Tibial nerve (tissue), 4 donors: Measurements from ENCODE around the gene CRHR2. TPM values are rescaled to one million over a fixed set of nuclear protein-coding genes. Genes with fewer than 3 reads are reported as not detected.

Experiments
- DNase-seq, 2 donors: peaks; one replicate each; pipeline ENCODE4 v3.0.0-alpha.2; 2019; ENCODE audit warnings: low spot score in 2 of 2
- H3K27ac ChIP-seq, 4 donors: fragments of 200-600 bp; sonication (generic) in 3 of 4; one replicate each; pipeline ENCODE4 v1.5.1; 2017 to 2019; ENCODE audit warnings: mild to moderate bottlenecking in 1 of 4
- H3K27me3 ChIP-seq, 2 donors: fragments of 200-600 bp; sonication (generic) in 1 of 2; one replicate each; pipeline versions ENCODE4 v1.5.1 to v1.6.0; 2017 to 2019
- H3K36me3 ChIP-seq, 3 donors: fragments of 200-600 bp; sonication (generic); one replicate each; pipeline ENCODE4 v1.5.1; 2018 to 2019
- H3K4me1 ChIP-seq, 4 donors: fragments of 200-600 bp; sonication (generic) in 3 of 4; one replicate each; pipeline ENCODE4 v1.5.1; 2017 to 2019
- H3K4me3 ChIP-seq, 4 donors: fragments of 200-600 bp; sonication (generic) in 3 of 4; one replicate each; pipeline ENCODE4 v1.5.1; 2017 to 2019; ENCODE audit warnings: mild to moderate bottlenecking in 1 of 4, moderate library complexity in 1 of 4
- H3K9me3 ChIP-seq, 4 donors: fragments of 200-600 bp; sonication (generic) in 3 of 4; one replicate each; pipeline ENCODE4 v1.5.1; 2017 to 2019
- CTCF ChIP-seq, 5 experiments: fragments of 200-600 bp in 3 of 5; fragments of 450-650 bp in 2 of 5; sonication (generic) in 3 of 5; IDR thresholded peaks; one replicate each; pipeline ENCODE4 v1.5.1; 2016 to 2019; ENCODE audit warnings: antibody characterized with exemption in 5 of 5, mild to moderate bottlenecking in 3 of 5, moderate library complexity in 2 of 5
- EP300 ChIP-seq, 2 donors: sonication (generic); formaldehyde crosslinking; IDR thresholded peaks; one replicate each; pipeline ENCODE4 v1.6.1; 2017; ENCODE audit warnings: antibody characterized with exemption in 2 of 2, mild to moderate bottlenecking in 1 of 2
- POLR2A ChIP-seq, 2 donors: fragments of 450-650 bp; IDR thresholded peaks; one replicate each; pipeline ENCODE4 v1.6.1; 2017; ENCODE audit warnings: antibody characterized with exemption in 2 of 2, mild to moderate bottlenecking in 2 of 2, moderate library complexity in 2 of 2
- WGBS, 2 donors: methylation state at CpG; one replicate each; pipeline ENCODE4 v1.1.5; 2018; 5-methylcytosine and 5-hydroxymethylcytosine counted together
- total RNA-seq, 4 donors: library from RNA; depleted of rRNA; stranded (reverse); fragments of >200 nt; gene quantifications; one replicate each; pipeline ENCODE4 v1.1.0, GENCODE V29; 2016

CRHR2 gene
- total RNA-seq, 4 donors from 2014 or later, result 0.21 to 0.44 TPM; not detected in 2

GRCh38 chr7:30671793-30672465, 10.3 kb downstream of the CRHR2 start:
- peak in 1 of 2 donors; percentile 32 for DNase-seq
- Histone ChIP-seq H3K36me3 (no peaks in the 10 kb centered on the region), H3K4me3 (no peak overlapping the region), H3K4me1 (no peaks in the 10 kb centered on the region), H3K9me3 (peaks cover 0 to 2% (median 0%) of the 10 kb centered on the region in 4 donors), H3K27ac (no peak overlapping the region), H3K27me3 (peaks cover 0 to 11% of the 10 kb centered on the region in 2 donors)
- 3 to 5% methylated on average over 6 of the region's 6 CpGs for WGBS, 2 donors
- no peak for TF ChIP-seq POLR2A (IDR thresholded peaks at IDR 0.05)
- TF ChIP-seq CTCF (IDR thresholded peaks at IDR 0.05), result no peak
- TF ChIP-seq EP300 (IDR thresholded peaks at IDR 0.05), result no peak

GRCh38 chr7:30668102-30668501, 14.2 kb downstream of the CRHR2 start:
- TF ChIP-seq EP300 (IDR thresholded peaks at IDR 0.05) (no peak), POLR2A (IDR thresholded peaks at IDR 0.05) (no peak), CTCF (IDR thresholded peaks at IDR 0.05) (no peak)
- DNase-seq, result no peak
- Histone ChIP-seq H3K4me1 (no peaks in the 10 kb centered on the region), H3K9me3 (no peaks in the 10 kb centered on the region), H3K4me3 (no peak overlapping the region), H3K27me3 (no peaks in the 10 kb centered on the region), H3K36me3 (no peaks in the 10 kb centered on the region), H3K27ac (no peak overlapping the region)
- WGBS, 2 donors, result 63 to 69% methylated on average over 4 of the region's 4 CpGs

- TF ChIP-seq EP300 (IDR thresholded peaks at IDR 0.05) (no peak), POLR2A (IDR thresholded peaks at IDR 0.05) (no peak), CTCF (IDR thresholded peaks at IDR 0.05) (no peak)
- no peak overlapping the region for H3K4me3 ChIP-seq
- H3K36me3 ChIP-seq, result no peaks in the 10 kb centered on the region
- no peak overlapping the region for H3K27ac ChIP-seq
- WGBS, 2 donors, result 69 to 72% methylated on average over 3 of the region's 3 CpGs
- H3K27me3 ChIP-seq, result no peaks in the 10 kb centered on the region
- no peaks in the 10 kb centered on the region for H3K9me3 ChIP-seq
- DNase-seq, result no peak
- no peaks in the 10 kb centered on the region for H3K4me1 ChIP-seq
Measured at GRCh38 chr7:30667172-30667571, 15.1 kb downstream of the CRHR2 start.

- TF ChIP-seq EP300 (IDR thresholded peaks at IDR 0.05) (no peak), POLR2A (IDR thresholded peaks at IDR 0.05) (no peak), CTCF (IDR thresholded peaks at IDR 0.05) (no peak)
- WGBS, 2 donors, result 82 to 83% methylated on average over 11 of the region's 11 CpGs
Measured at GRCh38 chr7:30665449-30665848, 16.8 kb downstream of the CRHR2 start.

GRCh38 chr7:30665043-30665442, 17.2 kb downstream of the CRHR2 start:
- no peak for DNase-seq
- 67 to 74% methylated on average over 8 of the region's 8 CpGs for WGBS, 2 donors
- Histone ChIP-seq H3K4me1 (no peaks in the 10 kb centered on the region), H3K36me3 (no peaks in the 10 kb centered on the region), H3K27me3 (no peaks in the 10 kb centered on the region), H3K9me3 (no peaks in the 10 kb centered on the region), H3K27ac (no peak overlapping the region), H3K4me3 (no peak overlapping the region)
- no peak for TF ChIP-seq EP300 (IDR thresholded peaks at IDR 0.05)
- TF ChIP-seq POLR2A (IDR thresholded peaks at IDR 0.05), result no peak
- no peak for TF ChIP-seq CTCF (IDR thresholded peaks at IDR 0.05)

More at GRCh38 chr7:30665449-30665848, 16.8 kb downstream of the CRHR2 start:
- Histone ChIP-seq H3K36me3 (no peaks in the 10 kb centered on the region), H3K4me1 (no peaks in the 10 kb centered on the region), H3K4me3 (no peak overlapping the region), H3K27me3 (no peaks in the 10 kb centered on the region), H3K9me3 (no peaks in the 10 kb centered on the region), H3K27ac (no peak overlapping the region)
- no peak for DNase-seq
